H9 (cell line): ENCODE data around the gene NID1. TPM values are rescaled to one million over a fixed set of nuclear protein-coding genes. Genes with fewer than 3 reads are reported as not detected.

Experiments used
- DNase-seq: peaks from one replicate; pipeline ENCODE4 v3.0.0-alpha.2; 2017
- H2AFZ ChIP-seq: one replicate; pipeline ENCODE4 v1.6.1; 2013; ENCODE audit warnings: mild to moderate bottlenecking, low read length, control low read depth, moderate library complexity
- H2AK5ac ChIP-seq: 2 replicates; pipeline ENCODE4 v1.6.1; 2013; ENCODE audit warnings: low read length, control low read depth, mixed read lengths; ENCODE audit not compliant: insufficient read length
- H2BK120ac ChIP-seq: one replicate; pipeline ENCODE4 v1.6.1; 2013; ENCODE audit warnings: low read depth, mild to moderate bottlenecking, low read length, control low read depth, inconsistent platforms; ENCODE audit not compliant: poor library complexity, severe bottlenecking
- H2BK12ac ChIP-seq: 2 replicates; pipeline ENCODE4 v1.6.1; 2013; ENCODE audit warnings: low read length, control low read depth, mixed read lengths, low read depth; ENCODE audit not compliant: insufficient read length
- H2BK15ac ChIP-seq: 2 replicates; pipeline ENCODE4 v1.6.1; 2013; ENCODE audit warnings: low read depth, low read length, control low read depth
- H2BK20ac ChIP-seq: one replicate; pipeline ENCODE4 v1.6.1; 2013; ENCODE audit warnings: low read depth, mild to moderate bottlenecking, low read length, control low read depth, inconsistent platforms; ENCODE audit not compliant: poor library complexity, severe bottlenecking
- H2BK5ac ChIP-seq: 2 replicates; pipeline ENCODE4 v1.6.1; 2013; ENCODE audit warnings: low read length, control low read depth, mixed read lengths; ENCODE audit not compliant: insufficient read length
- H3K14ac ChIP-seq: 2 replicates; pipeline ENCODE4 v1.6.1; 2013; ENCODE audit warnings: low read length, control low read depth; ENCODE audit not compliant: insufficient read depth
- H3K18ac ChIP-seq: 2 replicates; pipeline ENCODE4 v1.6.1; 2013; ENCODE audit warnings: low read depth, mild to moderate bottlenecking, mixed read lengths, low read length, control low read depth; ENCODE audit not compliant: insufficient read length
- H3K23ac ChIP-seq: 2 replicates; pipeline ENCODE4 v1.6.1; 2013; ENCODE audit warnings: low read length, control low read depth, mixed read lengths, low read depth; ENCODE audit not compliant: insufficient read length
- H3K23me2 ChIP-seq: 2 replicates; pipeline ENCODE4 v1.6.1; 2013; ENCODE audit warnings: low read depth, mild to moderate bottlenecking, mixed read lengths, low read length, control low read depth; ENCODE audit not compliant: insufficient read length, poor library complexity, severe bottlenecking
- H3K27ac ChIP-seq: 2 replicates; pipeline ENCODE4 v1.5.1; 2013; ENCODE audit warnings: low read length, control low read depth, mixed read lengths, low read depth; ENCODE audit not compliant: insufficient read length
- H3K27me3 ChIP-seq: 2 replicates; pipeline ENCODE4 v1.6.1; 2013; ENCODE audit warnings: low read length, control low read depth, inconsistent platforms; ENCODE audit not compliant: insufficient read depth
- H3K4ac ChIP-seq: 2 replicates; pipeline ENCODE4 v1.6.1; 2013; ENCODE audit warnings: low read depth, mild to moderate bottlenecking, control low read depth, inconsistent platforms, low read length, moderate library complexity
- H3K4me1 ChIP-seq: 2 replicates; pipeline ENCODE4 v1.6.1; 2013; ENCODE audit warnings: low read length, control low read depth, inconsistent platforms; ENCODE audit not compliant: insufficient read depth
- H3K4me2 ChIP-seq: 2 replicates; pipeline ENCODE4 v1.6.1; 2013; ENCODE audit warnings: low read length, control low read depth, mixed read lengths; ENCODE audit not compliant: insufficient read length, insufficient read depth
- H3K56ac ChIP-seq: 2 replicates; pipeline ENCODE4 v1.6.1; 2013; ENCODE audit warnings: low read depth, mild to moderate bottlenecking, mixed read lengths, low read length, control low read depth; ENCODE audit not compliant: insufficient read length
- H3K79me1 ChIP-seq: 2 replicates; pipeline ENCODE4 v1.6.1; 2013; ENCODE audit warnings: low read depth, mild to moderate bottlenecking, moderate library complexity, low read length, control low read depth, inconsistent platforms; ENCODE audit not compliant: insufficient read depth, poor library complexity, severe bottlenecking
- H3K79me2 ChIP-seq: 2 replicates; pipeline ENCODE4 v1.6.1; 2013; ENCODE audit warnings: low read length, control low read depth, inconsistent platforms; ENCODE audit not compliant: insufficient read depth
- H3K9ac ChIP-seq: 2 replicates; pipeline ENCODE4 v1.6.1; 2013; ENCODE audit warnings: low read length, control low read depth, mixed read lengths; ENCODE audit not compliant: insufficient read length; ENCODE audit errors: extremely low read depth
- H3K9me3 ChIP-seq: one replicate; pipeline ENCODE4 v1.6.1; 2013; ENCODE audit warnings: low read depth, low read length, inconsistent platforms; ENCODE audit not compliant: control insufficient read depth
- H3T11ph ChIP-seq: one replicate; pipeline ENCODE4 v1.6.1; 2013; ENCODE audit warnings: mild to moderate bottlenecking, low read length, control low read depth, inconsistent platforms
- H4K20me1 ChIP-seq: one replicate; pipeline ENCODE4 v1.6.1; 2013; ENCODE audit not compliant: control insufficient read depth, insufficient read length, insufficient read depth
- H4K5ac ChIP-seq: 2 replicates; pipeline ENCODE4 v1.6.1; 2013; ENCODE audit warnings: low read depth, mild to moderate bottlenecking, mixed read lengths, low read length, control low read depth; ENCODE audit not compliant: insufficient read length
- H4K8ac ChIP-seq: replicated peaks from 2 replicates; pipeline ENCODE4 v1.6.1; 2013; ENCODE audit warnings: low read length, control low read depth, mixed read lengths, low read depth; ENCODE audit not compliant: insufficient read length
- H4K91ac ChIP-seq: 2 replicates; pipeline ENCODE4 v1.6.1; 2013; ENCODE audit warnings: low read depth, mild to moderate bottlenecking, moderate library complexity, mixed read lengths, low read length, control low read depth; ENCODE audit not compliant: insufficient read length
- H3K27ac Mint-ChIP-seq, 3 experiments: 2 replicates in 2 of 3; 3 replicates in 1 of 3; pipeline ENCODE4 v1.8.0; 2020 to 2021; ENCODE audit warnings: mixed read lengths in 3 of 3, mild to moderate bottlenecking in 1 of 3, moderate library complexity in 1 of 3
- H3K27me3 Mint-ChIP-seq: 2 replicates; pipeline ENCODE4 v1.8.0; 2021; ENCODE audit warnings: low read depth, mild to moderate bottlenecking, moderate library complexity, mixed read lengths
- H3K36me3 Mint-ChIP-seq, 3 experiments: 2 replicates in 2 of 3; 3 replicates in 1 of 3; pipeline ENCODE4 v1.8.0; 2020 to 2021; ENCODE audit warnings: low read depth in 3 of 3, mixed read lengths in 3 of 3; ENCODE audit not compliant: insufficient read depth in 1 of 3
- H3K4me1 Mint-ChIP-seq, 2 experiments: 2 replicates each; pipeline ENCODE4 v1.8.0; 2020; ENCODE audit warnings: mixed read lengths in 2 of 2
- H3K4me3 Mint-ChIP-seq, 2 experiments: 2 replicates in 1 of 2; 3 replicates in 1 of 2; pipeline ENCODE4 v1.8.0; 2020 to 2021; ENCODE audit warnings: mild to moderate bottlenecking in 2 of 2, mixed read lengths in 2 of 2, moderate library complexity in 1 of 2
- H3K9me3 Mint-ChIP-seq, 2 experiments: 2 replicates in 1 of 2; 3 replicates in 1 of 2; pipeline ENCODE4 v1.8.0; 2020; ENCODE audit warnings: mild to moderate bottlenecking in 2 of 2, mixed read lengths in 2 of 2, moderate library complexity in 1 of 2
- WGBS: extraction: QIAGEN DNeasy Blood & Tissue Kit; methylation state at CpG from one replicate; pipeline ENCODE4 v1.1.7; 2013; ENCODE audit warnings: missing lambda C conversion rate, low lambda C conversion rate, mixed read lengths; ENCODE audit not compliant: insufficient read length; ENCODE audit errors: extremely low coverage; 5-methylcytosine and 5-hydroxymethylcytosine counted together
- total RNA-seq: library from RNA; stranded (reverse); gene quantifications from 2 replicates; pipeline ENCODE4 v1.2.1, GENCODE V29; 2021
- TF ChIP-seq, protein P1 (sequence below): fragments of 200-600 bp; sonication (generic); conservative IDR thresholded peaks from 3 replicates; pipeline ENCODE4 v1.8.0; 2021; ENCODE audit warnings: antibody characterized with exemption, mild to moderate bottlenecking

The NID1 gene
- total RNA-seq, 1 experiment from 2014 or later, result 28.5 TPM

- Histone ChIP-seq H4K5ac (no peak overlapping the region), H3K4ac (no peak overlapping the region), H2BK15ac (no peak overlapping the region), H2BK20ac (no peak overlapping the region), H4K91ac (no peak overlapping the region), H3K27me3 (no peaks in the 10 kb centered on the region), H3K79me1 (no peaks in the 10 kb centered on the region), H3K27ac (no peak overlapping the region), H2BK120ac (no peak overlapping the region), H2BK5ac (no peak overlapping the region), H3K56ac (no peak overlapping the region), H3K79me2 (no peaks in the 10 kb centered on the region), H3K18ac (no peak overlapping the region), H3K14ac (no peak overlapping the region), H2BK12ac (no peak overlapping the region), H2AK5ac (no peak overlapping the region), H3T11ph (no peak overlapping the region), H3K9me3 (no peaks in the 10 kb centered on the region), H4K8ac (no peak overlapping the region), H2AFZ (no peak overlapping the region), H3K4me1 (no peaks in the 10 kb centered on the region; the same call in 1 of the 2 replicates), H4K20me1 (no peaks in the 10 kb centered on the region), H3K4me2 (no peak overlapping the region), H3K23me2 (no peaks in the 10 kb centered on the region), H3K23ac (no peak overlapping the region), H3K9ac (no peak overlapping the region)
- H3K4me1 Mint-ChIP-seq, result peaks cover 26 to 28% of the 10 kb centered on the region in 2 experiments
- no CpG with 5 or more reads among the region's 5 CpGs for WGBS
- peaks cover 0 to 5% (median 0%) of the 10 kb centered on the region in 3 experiments; a peak in 2 of 7 replicates for H3K36me3 Mint-ChIP-seq
- TF ChIP-seq, protein P1, sequence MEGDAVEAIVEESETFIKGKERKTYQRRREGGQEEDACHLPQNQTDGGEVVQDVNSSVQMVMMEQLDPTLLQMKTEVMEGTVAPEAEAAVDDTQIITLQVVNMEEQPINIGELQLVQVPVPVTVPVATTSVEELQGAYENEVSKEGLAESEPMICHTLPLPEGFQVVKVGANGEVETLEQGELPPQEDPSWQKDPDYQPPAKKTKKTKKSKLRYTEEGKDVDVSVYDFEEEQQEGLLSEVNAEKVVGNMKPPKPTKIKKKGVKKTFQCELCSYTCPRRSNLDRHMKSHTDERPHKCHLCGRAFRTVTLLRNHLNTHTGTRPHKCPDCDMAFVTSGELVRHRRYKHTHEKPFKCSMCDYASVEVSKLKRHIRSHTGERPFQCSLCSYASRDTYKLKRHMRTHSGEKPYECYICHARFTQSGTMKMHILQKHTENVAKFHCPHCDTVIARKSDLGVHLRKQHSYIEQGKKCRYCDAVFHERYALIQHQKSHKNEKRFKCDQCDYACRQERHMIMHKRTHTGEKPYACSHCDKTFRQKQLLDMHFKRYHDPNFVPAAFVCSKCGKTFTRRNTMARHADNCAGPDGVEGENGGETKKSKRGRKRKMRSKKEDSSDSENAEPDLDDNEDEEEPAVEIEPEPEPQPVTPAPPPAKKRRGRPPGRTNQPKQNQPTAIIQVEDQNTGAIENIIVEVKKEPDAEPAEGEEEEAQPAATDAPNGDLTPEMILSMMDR, result no peak
- no peak for DNase-seq
- no peaks in the 10 kb centered on the region for H3K9me3 Mint-ChIP-seq
- no peak overlapping the region for H3K27ac Mint-ChIP-seq
- no peak overlapping the region for H3K4me3 Mint-ChIP-seq
- no peaks in the 10 kb centered on the region for H3K27me3 Mint-ChIP-seq
These were observed 67.0 kb downstream of the NID1 start for GRCh38 chr1:235997931-235998330.
